OCI-LY3 (cell line): ENCODE results near the gene PIK3C2A.

ENCODE experiments used
- H2AFZ ChIP-seq: fragments of 200-600, 300-600 bp; shearing (Covaris generic); 2 replicates; pipeline ENCODE4 v1.6.0; 2014; ENCODE audit warnings: antibody characterized with exemption, low read depth, low read length
- H3K27ac ChIP-seq: fragments of 200-600, 300-600 bp; sonication (generic); 2 replicates; pipeline ENCODE4 v1.5.1; 2014; ENCODE audit warnings: mild to moderate bottlenecking, low read length, moderate library complexity, mixed read lengths
- H3K27me3 ChIP-seq: fragments of 200-600, 300-600 bp; sonication (generic); 2 replicates; pipeline ENCODE4 v1.6.1; 2014; ENCODE audit warnings: low read depth, low read length, mixed read lengths
- H3K36me3 ChIP-seq: fragments of 200-600, 300-600 bp; sonication (generic); replicated peaks from 2 replicates; pipeline ENCODE3; 2014; ENCODE audit warnings: low read depth, low read length, mixed read lengths
- H3K4me1 ChIP-seq: fragments of 300-600, 200-600 bp; sonication (generic); 2 replicates; pipeline ENCODE4 v1.6.1; 2014; ENCODE audit warnings: low read length, mixed read lengths
- H3K4me2 ChIP-seq: fragments of 200-600, 300-600 bp; sonication (generic); 2 replicates; pipeline ENCODE4 v1.6.1; 2014; ENCODE audit warnings: low read length, mixed read lengths
- H3K4me3 ChIP-seq: fragments of 300-600, 200-600 bp; sonication (generic); 2 replicates; pipeline ENCODE4 v1.5.1; 2014; ENCODE audit warnings: antibody characterized with exemption, mild to moderate bottlenecking, low read length, moderate library complexity
- H3K79me2 ChIP-seq: fragments of 300-600, 200-600 bp; shearing (Covaris generic); 2 replicates; pipeline ENCODE4 v1.6.1; 2014; ENCODE audit warnings: mild to moderate bottlenecking, low read length, mixed read lengths
- H3K9ac ChIP-seq: fragments of 300-600, 200-600 bp; shearing (Covaris generic); 2 replicates; pipeline ENCODE4 v1.6.0; 2014; ENCODE audit warnings: mild to moderate bottlenecking, low read length, moderate library complexity
- H3K9me3 ChIP-seq: fragments of 200-600, 300-600 bp; shearing (Covaris generic); 2 replicates; pipeline ENCODE4 v1.6.1; 2014; ENCODE audit warnings: low read length, mixed read lengths; ENCODE audit not compliant: insufficient read depth
- H4K20me1 ChIP-seq: fragments of 200-600, 300-600 bp; sonication (generic); 2 replicates; pipeline ENCODE4 v1.6.1; 2016; ENCODE audit warnings: low read length, mixed read lengths; ENCODE audit not compliant: insufficient read depth
- EZH2phosphoT487 ChIP-seq: fragments of 200-600 bp; shearing (Covaris generic); IDR thresholded peaks from 2 replicates; pipeline ENCODE4 v1.6.1; 2018; ENCODE audit warnings: antibody characterized with exemption, mixed run types, low read depth
- TF ChIP-seq, protein P1 (sequence below): fragments of 200-600, 300-600 bp; sonication (generic); IDR thresholded peaks from 2 replicates; pipeline ENCODE4 v1.5.1; 2014; ENCODE audit warnings: antibody characterized with exemption, low read length, low read depth

PIK3C2A gene

DNA sequence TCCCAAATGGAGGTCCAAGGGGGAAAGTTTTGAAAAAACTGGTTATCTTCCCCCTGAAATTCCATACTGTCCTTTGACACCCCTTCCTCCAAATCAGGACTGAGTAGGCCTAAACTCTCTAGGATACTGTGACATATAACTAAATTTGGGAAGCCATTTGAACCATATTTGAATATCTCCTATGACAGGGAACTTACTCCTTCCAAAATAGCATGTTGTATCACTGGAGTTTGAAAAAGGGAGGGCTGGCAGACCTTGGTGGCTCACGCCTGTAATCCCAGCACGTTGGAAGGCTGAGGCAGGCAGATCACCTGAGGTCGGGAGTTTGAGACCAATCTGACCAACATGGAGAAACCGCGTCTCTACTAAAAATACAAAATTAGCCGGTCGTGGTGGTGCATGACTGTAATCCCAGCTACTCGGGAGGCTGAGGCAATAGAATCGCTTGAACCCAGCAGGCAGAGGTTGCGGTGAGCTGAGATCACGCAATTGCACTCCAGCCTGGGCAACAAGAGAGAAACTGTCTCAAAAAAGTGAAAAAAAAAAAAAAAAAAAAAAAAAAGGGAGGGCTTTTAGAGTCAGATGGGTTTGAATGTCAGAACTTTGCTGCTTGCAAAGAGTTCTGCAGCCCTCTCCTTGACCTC is 42.4 kb downstream of the PIK3C2A start:
- Histone ChIP-seq H3K9me3 (no peaks in the 10 kb centered on the region), H3K4me3 (no peak overlapping the region), H3K4me1 (peaks cover 11% of the 10 kb centered on the region), H4K20me1 (peaks cover 11% of the 10 kb centered on the region; the same call in 1 of the 2 replicates), H3K9ac (no peak overlapping the region), H3K27ac (no peak overlapping the region), H2AFZ (no peak overlapping the region), H3K4me2 (no peak overlapping the region), H3K36me3 (peaks cover 6% of the 10 kb centered on the region), H3K27me3 (no peaks in the 10 kb centered on the region), H3K79me2 (peaks cover 10% of the 10 kb centered on the region; the same call in 1 of the 2 replicates)
- TF ChIP-seq, protein P1, sequence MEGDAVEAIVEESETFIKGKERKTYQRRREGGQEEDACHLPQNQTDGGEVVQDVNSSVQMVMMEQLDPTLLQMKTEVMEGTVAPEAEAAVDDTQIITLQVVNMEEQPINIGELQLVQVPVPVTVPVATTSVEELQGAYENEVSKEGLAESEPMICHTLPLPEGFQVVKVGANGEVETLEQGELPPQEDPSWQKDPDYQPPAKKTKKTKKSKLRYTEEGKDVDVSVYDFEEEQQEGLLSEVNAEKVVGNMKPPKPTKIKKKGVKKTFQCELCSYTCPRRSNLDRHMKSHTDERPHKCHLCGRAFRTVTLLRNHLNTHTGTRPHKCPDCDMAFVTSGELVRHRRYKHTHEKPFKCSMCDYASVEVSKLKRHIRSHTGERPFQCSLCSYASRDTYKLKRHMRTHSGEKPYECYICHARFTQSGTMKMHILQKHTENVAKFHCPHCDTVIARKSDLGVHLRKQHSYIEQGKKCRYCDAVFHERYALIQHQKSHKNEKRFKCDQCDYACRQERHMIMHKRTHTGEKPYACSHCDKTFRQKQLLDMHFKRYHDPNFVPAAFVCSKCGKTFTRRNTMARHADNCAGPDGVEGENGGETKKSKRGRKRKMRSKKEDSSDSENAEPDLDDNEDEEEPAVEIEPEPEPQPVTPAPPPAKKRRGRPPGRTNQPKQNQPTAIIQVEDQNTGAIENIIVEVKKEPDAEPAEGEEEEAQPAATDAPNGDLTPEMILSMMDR, result no peak
- TF ChIP-seq EZH2phosphoT487, result no peak

DNA sequence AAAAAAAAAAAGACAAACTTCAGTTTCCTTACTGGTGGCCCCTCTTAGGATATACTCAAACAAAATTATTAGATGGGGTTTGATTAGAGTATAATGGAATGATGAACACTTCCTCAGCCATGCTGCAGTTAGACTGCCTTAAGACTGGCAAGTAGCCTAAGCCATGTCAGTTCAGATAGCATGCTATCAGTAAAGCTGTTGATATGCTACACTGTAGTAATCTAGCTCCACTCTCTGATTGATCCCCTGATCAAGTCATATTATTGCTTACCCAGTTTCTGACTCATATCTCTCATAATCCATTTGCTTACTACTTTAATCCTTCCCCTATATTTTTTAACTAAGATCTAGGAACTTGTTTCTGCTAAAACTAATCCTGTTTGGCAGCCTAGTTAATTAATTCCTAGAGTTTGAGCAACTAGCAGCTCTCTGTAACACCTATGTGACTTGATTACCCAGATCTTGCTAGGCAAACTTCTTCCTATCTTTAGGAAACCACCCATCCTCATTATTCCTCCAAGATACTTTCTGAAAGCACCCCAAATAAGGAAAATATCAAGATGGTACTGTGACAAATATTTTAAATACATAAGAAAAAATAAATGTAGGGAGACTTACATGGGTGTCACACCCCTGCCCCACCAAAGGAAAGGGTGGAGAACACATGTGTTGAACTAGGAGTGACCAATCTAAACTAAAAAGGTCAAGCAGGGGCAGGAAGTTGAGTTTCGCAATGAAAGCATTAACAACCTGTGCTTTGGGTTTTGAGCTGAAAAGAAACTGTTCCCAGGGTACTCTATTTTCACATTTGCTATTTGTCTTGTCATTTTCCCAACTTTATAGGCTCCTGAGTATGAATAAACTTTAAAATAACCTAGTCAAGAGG is 43.2 kb downstream of the PIK3C2A start:
- Histone ChIP-seq H4K20me1 (peaks cover 11% of the 10 kb centered on the region; the same call in 1 of the 2 replicates), H3K79me2 (peaks cover 10% of the 10 kb centered on the region; the same call in 1 of the 2 replicates), H3K36me3 (peaks cover 6% of the 10 kb centered on the region), H3K9ac (no peak overlapping the region), H3K27ac (no peak overlapping the region), H3K9me3 (no peaks in the 10 kb centered on the region), H3K4me2 (no peak overlapping the region), H3K27me3 (no peaks in the 10 kb centered on the region), H3K4me1 (peaks cover 11% of the 10 kb centered on the region), H2AFZ (no peak overlapping the region), H3K4me3 (no peak overlapping the region)
- TF ChIP-seq EZH2phosphoT487, result no peak
- TF ChIP-seq, protein P1, result no peak

- no peak overlapping the region for H3K9ac ChIP-seq
- no peak overlapping the region for H2AFZ ChIP-seq
- no peak overlapping the region for H3K4me3 ChIP-seq
- H3K27ac ChIP-seq, result no peak overlapping the region
- H3K9me3 ChIP-seq, result no peaks in the 10 kb centered on the region
- peaks cover 3% of the 10 kb centered on the region for H3K36me3 ChIP-seq
- H3K27me3 ChIP-seq, result no peaks in the 10 kb centered on the region
- H3K4me1 ChIP-seq, result peaks cover 11% of the 10 kb centered on the region
- no peak for TF ChIP-seq EZH2phosphoT487
- TF ChIP-seq, protein P1, result no peak
- peaks cover 10% of the 10 kb centered on the region; the same call in 1 of the 2 replicates for H4K20me1 ChIP-seq
- peaks cover 14% of the 10 kb centered on the region; the same call in 1 of the 2 replicates for H3K79me2 ChIP-seq
- no peak overlapping the region for H3K4me2 ChIP-seq
Measured at GRCh38 chr11:17163736-17164135, 44.0 kb downstream of the PIK3C2A start.

DNA sequence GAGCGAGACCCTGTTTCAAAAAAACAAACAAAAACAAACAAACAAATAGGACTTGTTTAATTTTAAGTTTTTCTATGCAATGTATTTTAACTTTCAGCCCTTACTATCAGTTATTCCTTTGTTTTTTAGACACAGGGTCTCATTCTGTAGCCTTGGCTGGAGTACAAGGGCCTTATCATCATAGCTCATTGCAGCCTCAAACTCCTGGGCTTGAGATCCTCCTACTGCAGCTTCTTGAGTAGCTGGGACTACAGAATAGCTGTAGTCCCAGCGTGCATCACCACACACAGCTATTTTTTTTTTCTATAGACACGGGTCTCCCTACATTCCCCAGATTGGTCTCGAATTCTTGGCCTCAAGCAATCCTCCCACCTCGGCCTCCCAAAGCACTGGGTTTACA is 44.5 kb downstream of the PIK3C2A start:
- peaks cover 11% of the 10 kb centered on the region for H3K4me1 ChIP-seq
- peaks cover 7% of the 10 kb centered on the region; the same call in 1 of the 2 replicates for H4K20me1 ChIP-seq
- no peak for TF ChIP-seq EZH2phosphoT487
- TF ChIP-seq, protein P1, result no peak
- peaks cover 14% of the 10 kb centered on the region; the same call in 1 of the 2 replicates for H3K79me2 ChIP-seq
- no peaks in the 10 kb centered on the region for H3K27me3 ChIP-seq
- H3K4me3 ChIP-seq, result no peak overlapping the region
- no peak overlapping the region for H3K27ac ChIP-seq
- H2AFZ ChIP-seq, result no peak overlapping the region
- H3K9me3 ChIP-seq, result no peaks in the 10 kb centered on the region
- H3K9ac ChIP-seq, result no peak overlapping the region
- no peaks in the 10 kb centered on the region for H3K36me3 ChIP-seq
- H3K4me2 ChIP-seq, result no peak overlapping the region
